Subcutaneous abdominal adipose tissue (tissue), 5 donors: ENCODE measurements around the gene RAP1GAP2.
"Not testable (repeated sequence)": the region's sequence is repeated elsewhere in the genome, so short reads cannot be mapped to it uniquely, and the experiment has no call there.

Source experiments
- H3K27ac ChIP-seq: one replicate; pipeline ENCODE4 v1.7.0; 2013; ENCODE audit warnings: low read depth, mild to moderate bottlenecking, inconsistent platforms, low read length, moderate library complexity
- H3K27me3 ChIP-seq, 5 donors: one replicate each; pipeline ENCODE4 v1.7.0; 2013; ENCODE audit warnings: low read length in 5 of 5, inconsistent platforms in 1 of 5; ENCODE audit not compliant: control insufficient read depth in 5 of 5, insufficient read depth in 4 of 5
- H3K36me3 ChIP-seq, 5 donors: one replicate each; pipeline ENCODE4 v1.7.0; 2013; ENCODE audit warnings: low read length in 5 of 5; ENCODE audit not compliant: control insufficient read depth in 5 of 5, insufficient read depth in 5 of 5
- H3K4me1 ChIP-seq, 5 donors: one replicate each; pipeline ENCODE4 v1.7.0; 2013; ENCODE audit warnings: low read length in 5 of 5, mild to moderate bottlenecking in 3 of 5, moderate library complexity in 1 of 5; ENCODE audit not compliant: control insufficient read depth in 5 of 5, insufficient read depth in 5 of 5
- H3K4me3 ChIP-seq, 5 donors: one replicate each; pipeline ENCODE4 v1.7.0; 2013; ENCODE audit warnings: low read length in 5 of 5, low read depth in 1 of 5
- H3K9ac ChIP-seq, 5 donors: one replicate each; pipeline ENCODE4 v1.7.0; 2013; ENCODE audit warnings: low read length in 5 of 5, mild to moderate bottlenecking in 4 of 5, moderate library complexity in 3 of 5
- H3K9me3 ChIP-seq, 5 donors: one replicate each; pipeline ENCODE4 v1.7.0; 2013; ENCODE audit warnings: low read length in 5 of 5; ENCODE audit not compliant: control insufficient read depth in 5 of 5
- donor health status: healthy.
- donor health status: healthy.
- donor health status: healthy.
- donor health status: healthy.
- donor health status: healthy.

RAP1GAP2 gene

DNA sequence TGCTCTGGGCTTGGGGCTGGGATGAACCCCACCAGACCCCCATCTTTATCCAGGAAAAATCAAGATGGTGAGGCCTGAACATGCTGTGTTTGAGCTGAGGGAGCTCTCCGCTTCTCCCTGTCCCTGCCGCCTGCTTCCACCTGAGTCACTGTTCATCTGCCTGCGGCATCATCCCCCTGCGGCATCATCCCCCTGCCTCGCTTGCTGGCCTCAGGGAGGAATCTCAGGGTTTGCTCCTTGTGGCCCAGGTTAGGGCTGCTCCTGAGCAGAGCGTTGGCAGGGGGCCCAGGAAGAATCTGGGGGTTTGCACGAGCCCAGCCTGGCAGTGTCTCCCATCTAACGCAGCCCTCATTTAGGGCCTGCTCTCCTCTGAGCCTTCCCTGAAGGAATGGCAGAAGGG lies 11.4 kb upstream of the RAP1GAP2 start:
- Histone ChIP-seq H3K27ac (no peak overlapping the region), H3K9ac (no peak overlapping the region), H3K36me3 (no peaks in the 10 kb centered on the region), H3K4me3 (no peak overlapping the region), H3K9me3 (peaks cover 0 to 5% (median 3%) of the 10 kb centered on the region in 5 donors), H3K27me3 (peaks cover 0 to 7% (median 4%) of the 10 kb centered on the region in 5 donors), H3K4me1 (peaks cover 0 to 5% (median 0%) of the 10 kb centered on the region in 5 donors)

- not testable (repeated sequence) for H3K27me3 ChIP-seq, H3K4me1 ChIP-seq, H3K4me3 ChIP-seq, H3K36me3 ChIP-seq, H3K9me3 ChIP-seq, H3K9ac ChIP-seq, H3K27ac ChIP-seq
These were observed 10.9 kb upstream of the RAP1GAP2 start for GRCh38 chr17:2785376-2785775.

GRCh38 chr17:2786176-2786881 lies 9.9 kb upstream of the RAP1GAP2 start:
- no peak overlapping the region for H3K4me3 ChIP-seq
- H3K9ac ChIP-seq = no peak overlapping the region
- no peaks in the 10 kb centered on the region for H3K36me3 ChIP-seq
- H3K27me3 ChIP-seq = peaks cover 0 to 11% (median 5%) of the 10 kb centered on the region in 5 donors
- no peak overlapping the region for H3K27ac ChIP-seq
- H3K4me1 ChIP-seq = peaks cover 0 to 14% (median 5%) of the 10 kb centered on the region in 5 donors
- peaks cover 0 to 5% (median 3%) of the 10 kb centered on the region in 5 donors for H3K9me3 ChIP-seq

- Histone ChIP-seq H3K9me3 (no peaks in the 10 kb centered on the region), H3K27me3 (peaks cover 4 to 22% (median 8%) of the 10 kb centered on the region in 5 donors), H3K4me3 (no peak overlapping the region), H3K27ac (no peak overlapping the region), H3K4me1 (peaks cover 0 to 19% (median 6%) of the 10 kb centered on the region in 5 donors), H3K9ac (no peak overlapping the region), H3K36me3 (no peaks in the 10 kb centered on the region)
These were observed 6.5 kb upstream of the RAP1GAP2 start for GRCh38 chr17:2789700-2790099.

DNA sequence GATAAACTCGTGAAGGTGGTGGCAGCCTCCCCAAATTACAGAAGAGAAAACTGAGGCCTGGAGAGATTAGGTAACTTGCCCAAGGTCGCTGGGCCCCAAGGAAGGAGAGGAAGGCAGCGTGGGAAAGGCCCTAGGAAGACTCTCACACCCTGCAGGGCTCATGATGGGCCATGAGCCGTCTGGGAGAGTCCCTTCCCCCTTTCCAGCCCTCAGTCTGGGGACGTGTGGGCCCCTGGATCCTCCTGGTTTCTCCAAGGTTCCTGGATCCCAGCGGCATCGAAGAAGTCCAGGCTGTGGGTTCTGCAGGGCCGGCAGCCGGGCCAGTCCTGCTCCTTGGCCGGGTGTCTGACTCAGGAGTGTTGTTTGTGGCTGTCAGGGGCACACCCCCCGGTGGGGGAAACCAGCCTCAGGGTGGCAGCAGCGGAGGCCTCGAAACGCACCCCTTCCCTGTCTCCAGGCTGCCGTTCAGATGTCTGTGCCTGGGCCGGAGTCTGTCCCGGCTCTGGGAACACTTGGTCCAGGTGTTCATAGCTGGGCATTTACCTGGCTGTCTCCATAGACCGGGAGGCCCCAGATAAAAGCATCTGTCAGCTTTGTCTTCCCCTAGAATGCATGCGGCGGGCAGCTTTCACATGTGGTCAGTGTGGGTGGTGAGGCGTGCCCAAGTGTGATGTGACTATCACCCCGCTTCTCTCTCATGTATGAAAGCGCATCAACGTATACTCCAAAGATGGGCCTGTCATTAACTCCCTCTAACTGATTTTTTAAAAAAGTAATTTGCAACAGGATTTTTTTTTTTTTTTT lies 3.7 kb upstream of the RAP1GAP2 start:
- H3K9ac ChIP-seq = no peak overlapping the region
- peaks cover 0 to 32% (median 14%) of the 10 kb centered on the region in 5 donors for H3K4me1 ChIP-seq
- H3K4me3 ChIP-seq = no peak overlapping the region
- H3K9me3 ChIP-seq = peaks cover 0 to 2% (median 0%) of the 10 kb centered on the region in 5 donors
- H3K27ac ChIP-seq = no peak overlapping the region
- H3K27me3 ChIP-seq = peaks cover 8 to 43% (median 23%) of the 10 kb centered on the region in 5 donors
- no peaks in the 10 kb centered on the region for H3K36me3 ChIP-seq

- no peaks in the 10 kb centered on the region for H3K36me3 ChIP-seq
- H3K27me3 ChIP-seq = peaks cover 15 to 51% (median 24%) of the 10 kb centered on the region in 5 donors
- H3K9ac ChIP-seq = no peak overlapping the region
- no peak overlapping the region for H3K27ac ChIP-seq
- H3K4me3 ChIP-seq = no peak overlapping the region
- H3K4me1 ChIP-seq = peaks cover 0 to 32% (median 14%) of the 10 kb centered on the region in 5 donors
- H3K9me3 ChIP-seq = peaks cover 0 to 2% (median 0%) of the 10 kb centered on the region in 5 donors
These were observed 2.0 kb upstream of the RAP1GAP2 start for GRCh38 chr17:2794111-2794803.

DNA sequence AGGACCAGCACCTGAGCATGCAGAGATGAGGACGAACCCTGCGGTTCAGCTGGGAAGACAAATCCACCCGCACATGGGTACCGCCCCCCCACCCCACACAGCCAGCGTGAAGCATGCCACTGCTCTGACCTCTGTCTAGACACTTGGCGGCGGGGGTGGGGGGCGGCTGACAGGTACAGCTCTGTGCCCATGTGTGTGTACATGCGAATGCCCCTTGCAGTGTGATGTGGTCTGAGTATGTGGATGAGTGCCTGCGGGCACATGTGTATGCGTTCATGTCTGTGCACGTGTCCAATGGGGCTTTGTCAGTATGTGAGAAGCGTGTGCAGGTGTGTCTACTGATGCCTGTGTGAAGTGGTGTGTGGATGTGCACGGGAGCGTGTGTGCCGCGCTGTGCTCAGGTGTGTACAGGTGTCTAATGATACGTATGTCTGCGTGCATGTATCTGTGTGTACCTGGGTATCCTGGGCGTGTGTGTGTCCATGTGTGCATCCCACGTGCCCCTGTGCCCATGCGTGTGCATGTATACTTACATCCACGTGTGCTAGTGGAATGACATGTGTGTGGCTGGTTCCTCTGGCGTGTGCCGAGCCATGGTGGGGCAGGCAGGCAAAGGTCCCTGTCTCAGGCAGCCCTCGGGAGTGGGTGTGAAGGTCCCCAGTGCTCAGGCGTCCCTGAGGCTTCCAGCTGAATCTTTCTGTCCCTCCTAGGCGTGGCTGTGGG lies 636 bp upstream of the RAP1GAP2 start:
- Histone ChIP-seq H3K4me3 (peak overlapping the region in 4 of 5 donors; percentile 1 to 58 (median 50)), H3K4me1 (peaks cover 0 to 28% (median 13%) of the 10 kb centered on the region in 5 donors), H3K27ac (no peak overlapping the region), H3K9ac (no peak overlapping the region), H3K27me3 (peaks cover 21 to 53% (median 30%) of the 10 kb centered on the region in 5 donors), H3K9me3 (peaks cover 0 to 2% (median 0%) of the 10 kb centered on the region in 5 donors), H3K36me3 (no peaks in the 10 kb centered on the region)

DNA sequence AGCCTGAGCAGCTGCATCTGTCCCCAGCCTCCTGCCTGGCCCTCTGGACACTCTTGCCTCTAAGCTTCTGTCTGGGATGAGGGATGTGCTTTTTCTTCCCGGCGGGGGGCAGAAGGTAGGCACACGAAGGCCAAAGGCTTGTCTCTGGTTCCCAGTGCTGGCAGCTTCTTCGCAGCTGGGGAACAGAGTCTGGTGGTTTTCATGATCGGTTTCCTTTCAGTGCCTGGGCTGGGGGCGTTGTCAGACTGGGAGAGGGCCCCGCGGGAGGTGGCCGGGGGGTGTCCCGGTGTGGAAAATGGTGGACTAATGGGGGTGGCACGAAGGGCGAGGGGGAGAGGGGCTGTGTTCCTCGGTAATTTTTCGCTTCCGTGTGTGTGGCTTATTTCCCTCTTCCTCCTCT lies 988 bp downstream of the RAP1GAP2 start:
- Histone ChIP-seq H3K4me3 (peak overlapping the region in 1 of 5 donors; percentile 58), H3K27me3 (peaks cover 16 to 45% (median 26%) of the 10 kb centered on the region in 5 donors), H3K9me3 (peaks cover 0 to 2% (median 0%) of the 10 kb centered on the region in 5 donors), H3K9ac (peak overlapping the region in 1 of 5 donors; percentile 19), H3K4me1 (peaks cover 0 to 17% (median 8%) of the 10 kb centered on the region in 5 donors), H3K27ac (no peak overlapping the region), H3K36me3 (no peaks in the 10 kb centered on the region)

DNA sequence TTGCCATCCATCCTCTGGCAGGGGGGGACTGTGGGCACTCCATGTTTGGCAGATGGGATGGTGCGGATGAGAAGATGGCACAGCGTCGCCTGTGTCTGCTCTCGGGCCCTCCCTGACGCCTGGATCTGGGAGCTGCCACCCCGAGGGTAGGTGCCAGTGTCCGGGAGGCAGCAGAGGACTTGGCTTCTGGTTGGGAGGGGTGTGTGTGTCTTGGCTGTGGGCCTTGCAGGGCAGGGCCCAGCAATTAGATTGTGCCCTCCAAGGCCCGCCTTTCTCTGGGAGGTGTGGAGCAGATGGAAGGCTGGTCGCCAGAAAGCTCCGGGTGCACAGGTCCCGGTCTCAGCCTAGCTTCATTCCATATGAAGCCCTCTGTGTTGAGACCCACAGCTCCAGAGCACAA lies 1.4 kb downstream of the RAP1GAP2 start:
- peaks cover 0 to 17% (median 8%) of the 10 kb centered on the region in 5 donors for H3K4me1 ChIP-seq
- H3K27ac ChIP-seq = no peak overlapping the region
- peaks cover 0 to 2% (median 0%) of the 10 kb centered on the region in 5 donors for H3K9me3 ChIP-seq
- peak overlapping the region in 1 of 5 donors; percentile 58 for H3K4me3 ChIP-seq
- H3K36me3 ChIP-seq = no peaks in the 10 kb centered on the region
- peaks cover 13 to 41% (median 26%) of the 10 kb centered on the region in 5 donors for H3K27me3 ChIP-seq
- no peak overlapping the region for H3K9ac ChIP-seq
